Hepatocyte (in vitro differentiated cells): Measurements from ENCODE around the gene IFT27.

Source experiments
- CTCF ChIP-seq: fragments of 200-600 bp; sonication (generic); IDR thresholded peaks from 2 replicates; pipeline ENCODE4 v1.5.1; 2016; ENCODE audit warnings: antibody characterized with exemption, mild to moderate bottlenecking; ENCODE audit not compliant: poor library complexity
- EZH2phosphoT487 ChIP-seq: fragments of 200-600 bp; sonication (generic); IDR thresholded peaks from one replicate; pipeline ENCODE4 v1.6.1; 2018; ENCODE audit warnings: antibody characterized with exemption, mild to moderate bottlenecking, low read depth, moderate library complexity; ENCODE audit not compliant: unreplicated experiment, severe bottlenecking

- no peak for TF ChIP-seq CTCF
- TF ChIP-seq EZH2phosphoT487: no peak
These were observed 39.8 kb upstream of the IFT27 start for GRCh38 chr22:36815558-36816338.
